Measurements from ENCODE around the gene BRPF3. TPM values are rescaled to one million over a fixed set of nuclear protein-coding genes. Genes with fewer than 3 reads are reported as not detected.
"Not testable (repeated sequence)": the region's sequence is repeated elsewhere in the genome, so short reads cannot be mapped to it uniquely, and the experiment has no call there.

Gene BRPF3
- total RNA-seq, 1 experiment from 2014 or later = 43.4 TPM

DNA sequence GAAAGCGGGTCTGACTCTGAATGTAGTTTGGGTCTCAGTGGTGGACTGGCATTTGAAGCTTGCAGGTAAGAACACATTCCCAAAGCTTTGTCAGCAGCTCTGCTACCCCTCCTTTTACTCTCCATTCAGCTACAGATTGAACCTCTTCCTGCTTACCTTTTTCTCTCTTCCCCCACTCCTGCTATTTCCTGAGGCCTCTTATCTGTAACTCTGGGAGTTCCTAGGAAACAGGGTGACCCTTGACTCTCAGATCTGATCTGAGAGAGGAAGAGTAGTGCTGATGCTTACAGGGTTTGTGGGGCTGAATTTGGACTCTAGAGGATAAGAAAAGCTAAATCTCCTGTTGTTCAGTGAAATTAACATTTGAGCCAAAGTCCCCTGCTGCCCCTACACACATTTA lies 21.4 kb downstream of the BRPF3 start:
- Histone ChIP-seq H3K4me2 (ENCODE audit: insufficient read depth, insufficient read length, low read length) (no peak overlapping the region), H3K18ac (ENCODE audit: insufficient read length, low read depth, low read length) (no peak overlapping the region), H4K20me1 (ENCODE audit: control insufficient read depth, insufficient read depth, insufficient read length) (no peaks in the 10 kb centered on the region), H3K4ac (ENCODE audit: low read depth, low read length) (no peak overlapping the region), H2BK20ac (ENCODE audit: low read depth, low read length, poor library complexity, severe bottlenecking) (no peak overlapping the region), H2BK15ac (ENCODE audit: low read depth, low read length) (no peak overlapping the region), H4K8ac (replicated peaks; ENCODE audit: insufficient read length, low read depth, low read length) (no peak overlapping the region), H3K56ac (ENCODE audit: insufficient read length, low read depth, low read length) (no peak overlapping the region), H3K14ac (ENCODE audit: insufficient read depth, low read length) (no peak overlapping the region), H4K91ac (ENCODE audit: insufficient read length, low read depth, low read length) (no peak overlapping the region), H4K5ac (ENCODE audit: insufficient read length, low read depth, low read length) (no peak overlapping the region), H3T11ph (ENCODE audit: low read length) (no peak overlapping the region), H3K79me1 (ENCODE audit: insufficient read depth, low read depth, low read length, poor library complexity, severe bottlenecking) (no peaks in the 10 kb centered on the region), H3K27ac (ENCODE audit: insufficient read length, low read depth, low read length) (no peak overlapping the region), H2AK5ac (ENCODE audit: insufficient read length, low read length) (no peak overlapping the region), H2BK120ac (ENCODE audit: low read depth, low read length, poor library complexity, severe bottlenecking) (no peak overlapping the region), H3K27me3 (ENCODE audit: insufficient read depth, low read length) (no peaks in the 10 kb centered on the region), H3K23me2 (ENCODE audit: insufficient read length, low read depth, low read length, poor library complexity, severe bottlenecking) (no peaks in the 10 kb centered on the region), H2AFZ (ENCODE audit: low read length) (no peak overlapping the region), H2BK12ac (ENCODE audit: insufficient read length, low read depth, low read length) (no peak overlapping the region), H2BK5ac (ENCODE audit: insufficient read length, low read length) (no peak overlapping the region), H3K23ac (ENCODE audit: insufficient read length, low read depth, low read length) (no peak overlapping the region), H3K9ac (ENCODE audit: extremely low read depth, insufficient read length, low read length) (no peak overlapping the region), H3K9me3 (ENCODE audit: control insufficient read depth, low read depth, low read length) (no peaks in the 10 kb centered on the region), H3K79me2 (ENCODE audit: insufficient read depth, low read length) (no peaks in the 10 kb centered on the region), H3K4me1 (ENCODE audit: insufficient read depth, low read length) (no peaks in the 10 kb centered on the region)
- no peak for TF ChIP-seq CTCF (conservative IDR thresholded peaks at IDR 0.05)
- Mint-ChIP-seq H3K9me3 (no peaks in the 10 kb centered on the region), H3K27ac (0 out of 7 replicates have a peak overlapping the region, but pooled peaks of 1 of the 3 experiments have one; percentile 45), H3K36me3 (ENCODE audit: insufficient read depth in 1 of 3, low read depth in 3 of 3) (peaks cover 17 to 89% (median 74%) of the 10 kb centered on the region in 3 experiments; a peak in 6 of 7 replicates), H3K4me1 (no peaks in the 10 kb centered on the region), H3K4me3 (no peak overlapping the region), H3K27me3 (ENCODE audit: low read depth) (no peaks in the 10 kb centered on the region; the same call in 1 of the 2 replicates)
- DNase-seq = no peak
- no CpG with 5 or more reads among the region's 1 CpG for WGBS (ENCODE audit: extremely low coverage, insufficient read length, low lambda C conversion rate)

DNA sequence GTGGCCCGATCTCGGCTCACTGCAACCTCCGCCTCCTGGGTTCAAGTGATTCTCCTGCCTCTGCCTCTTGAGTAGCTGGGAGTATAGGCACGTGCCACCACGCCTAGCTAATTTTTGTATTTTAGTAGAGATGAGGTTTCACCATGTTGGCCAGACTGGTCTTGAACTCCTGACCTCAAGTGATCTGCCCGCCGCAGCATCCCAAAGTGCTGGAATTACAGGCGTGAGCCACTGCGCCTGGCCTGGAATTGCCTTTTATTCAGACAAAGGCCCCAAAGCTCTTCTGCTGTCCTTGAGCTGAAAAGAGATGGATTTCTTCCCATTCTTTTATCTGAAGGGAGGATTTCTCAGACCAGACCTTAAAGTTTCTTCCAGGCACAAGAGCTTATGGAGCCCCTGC lies 22.0 kb downstream of the BRPF3 start:
- not testable (repeated sequence) for H3K23me2 ChIP-seq (ENCODE audit: insufficient read length, low read depth, low read length, poor library complexity, severe bottlenecking); DNase-seq; H3K9me3 Mint-ChIP-seq; H3K23ac ChIP-seq (ENCODE audit: insufficient read length, low read depth, low read length); H3K4me2 ChIP-seq (ENCODE audit: insufficient read depth, insufficient read length, low read length); H3K14ac ChIP-seq (ENCODE audit: insufficient read depth, low read length); H2BK5ac ChIP-seq (ENCODE audit: insufficient read length, low read length); H2BK120ac ChIP-seq (ENCODE audit: low read depth, low read length, poor library complexity, severe bottlenecking); H3K9ac ChIP-seq (ENCODE audit: extremely low read depth, insufficient read length, low read length); H3K4me1 Mint-ChIP-seq; H3K27me3 Mint-ChIP-seq (ENCODE audit: low read depth); H4K20me1 ChIP-seq (ENCODE audit: control insufficient read depth, insufficient read depth, insufficient read length); H3K18ac ChIP-seq (ENCODE audit: insufficient read length, low read depth, low read length); H3T11ph ChIP-seq (ENCODE audit: low read length); H2BK15ac ChIP-seq (ENCODE audit: low read depth, low read length); H3K79me2 ChIP-seq (ENCODE audit: insufficient read depth, low read length); H3K56ac ChIP-seq (ENCODE audit: insufficient read length, low read depth, low read length); H3K27me3 ChIP-seq (ENCODE audit: insufficient read depth, low read length); H4K8ac ChIP-seq (replicated peaks; ENCODE audit: insufficient read length, low read depth, low read length); H3K79me1 ChIP-seq (ENCODE audit: insufficient read depth, low read depth, low read length, poor library complexity, severe bottlenecking); H2BK20ac ChIP-seq (ENCODE audit: low read depth, low read length, poor library complexity, severe bottlenecking); H3K4me1 ChIP-seq (ENCODE audit: insufficient read depth, low read length); H4K91ac ChIP-seq (ENCODE audit: insufficient read length, low read depth, low read length); H3K9me3 ChIP-seq (ENCODE audit: control insufficient read depth, low read depth, low read length); H3K4me3 Mint-ChIP-seq; H3K27ac Mint-ChIP-seq; H4K5ac ChIP-seq (ENCODE audit: insufficient read length, low read depth, low read length); H2BK12ac ChIP-seq (ENCODE audit: insufficient read length, low read depth, low read length); H3K4ac ChIP-seq (ENCODE audit: low read depth, low read length); H3K27ac ChIP-seq (ENCODE audit: insufficient read length, low read depth, low read length); H2AFZ ChIP-seq (ENCODE audit: low read length); H2AK5ac ChIP-seq (ENCODE audit: insufficient read length, low read length)
- H3K36me3 Mint-ChIP-seq (ENCODE audit: insufficient read depth in 1 of 3, low read depth in 3 of 3) = peaks cover 21 to 89% (median 77%) of the 10 kb centered on the region in 3 experiments; a peak in 6 of 7 replicates
- WGBS (ENCODE audit: extremely low coverage, insufficient read length, low lambda C conversion rate) = no CpG with 5 or more reads among the region's 9 CpGs

Measured in H9 (cell line).